GM21447 (cell line): ENCODE data around the gene ZC3H4.
"Not testable (repeated sequence)": the region's sequence is repeated elsewhere in the genome, so short reads cannot be mapped to it uniquely, and the experiment has no call there.

Source experiments
- ATAC-seq: cut with Tn5 transposase; IDR thresholded peaks from one replicate; pipeline ENCODE4 v1.9.1; 2021; ENCODE audit not compliant: unreplicated experiment

Gene ZC3H4

GRCh38 chr19:47112997-47113849, at the start of gene ZC3H4:
Gene ZC3H4 (minus strand): TSS chr19:47113776. CDS start chr19:47112584, 1,192 bp downstream.
- peak; percentile 76 for ATAC-seq

- ATAC-seq: no peak
Measured at GRCh38 chr19:47161876-47162489, 48.4 kb upstream of the ZC3H4 start.

- no peak for ATAC-seq
Measured at GRCh38 chr19:47158879-47159503, 45.4 kb upstream of the ZC3H4 start.

GRCh38 chr19:47158367-47158791, 44.8 kb upstream of the ZC3H4 start:
- ATAC-seq: no peak

GRCh38 chr19:47157431-47158321, 44.1 kb upstream of the ZC3H4 start:
- no peak for ATAC-seq

GRCh38 chr19:47156861-47157430, 43.4 kb upstream of the ZC3H4 start:
- no peak for ATAC-seq

- no peak for ATAC-seq
Measured at GRCh38 chr19:47155148-47155547, 41.6 kb upstream of the ZC3H4 start.

- no peak for ATAC-seq
Measured at GRCh38 chr19:47153266-47153665, 39.7 kb upstream of the ZC3H4 start.

GRCh38 chr19:47152632-47153031, 39.1 kb upstream of the ZC3H4 start:
- ATAC-seq: no peak

GRCh38 chr19:47152205-47152604, 38.6 kb upstream of the ZC3H4 start:
- no peak for ATAC-seq

GRCh38 chr19:47151627-47152026, 38.1 kb upstream of the ZC3H4 start:
- ATAC-seq: no peak

GRCh38 chr19:47146920-47147319, 33.3 kb upstream of the ZC3H4 start:
- no peak for ATAC-seq

GRCh38 chr19:47145639-47146486, 32.3 kb upstream of the ZC3H4 start:
- ATAC-seq: no peak

- no peak for ATAC-seq
Measured at GRCh38 chr19:47144630-47145029, 31.1 kb upstream of the ZC3H4 start.

- ATAC-seq: no peak
Measured at GRCh38 chr19:47143322-47144073, 29.9 kb upstream of the ZC3H4 start.

GRCh38 chr19:47142779-47143178, 29.2 kb upstream of the ZC3H4 start:
- no peak for ATAC-seq

GRCh38 chr19:47141695-47142094, 28.1 kb upstream of the ZC3H4 start:
- ATAC-seq: no peak

- not testable (repeated sequence) for ATAC-seq
Measured at GRCh38 chr19:47141252-47141651, 27.7 kb upstream of the ZC3H4 start.

GRCh38 chr19:47135156-47135555, 21.6 kb upstream of the ZC3H4 start:
- ATAC-seq: no peak
